ENCODE results near the gene CNTLN.
"Not testable (repeated sequence)": the region's sequence is repeated elsewhere in the genome, so short reads cannot be mapped to it uniquely, and the experiment has no call there.

Gene CNTLN

DNA sequence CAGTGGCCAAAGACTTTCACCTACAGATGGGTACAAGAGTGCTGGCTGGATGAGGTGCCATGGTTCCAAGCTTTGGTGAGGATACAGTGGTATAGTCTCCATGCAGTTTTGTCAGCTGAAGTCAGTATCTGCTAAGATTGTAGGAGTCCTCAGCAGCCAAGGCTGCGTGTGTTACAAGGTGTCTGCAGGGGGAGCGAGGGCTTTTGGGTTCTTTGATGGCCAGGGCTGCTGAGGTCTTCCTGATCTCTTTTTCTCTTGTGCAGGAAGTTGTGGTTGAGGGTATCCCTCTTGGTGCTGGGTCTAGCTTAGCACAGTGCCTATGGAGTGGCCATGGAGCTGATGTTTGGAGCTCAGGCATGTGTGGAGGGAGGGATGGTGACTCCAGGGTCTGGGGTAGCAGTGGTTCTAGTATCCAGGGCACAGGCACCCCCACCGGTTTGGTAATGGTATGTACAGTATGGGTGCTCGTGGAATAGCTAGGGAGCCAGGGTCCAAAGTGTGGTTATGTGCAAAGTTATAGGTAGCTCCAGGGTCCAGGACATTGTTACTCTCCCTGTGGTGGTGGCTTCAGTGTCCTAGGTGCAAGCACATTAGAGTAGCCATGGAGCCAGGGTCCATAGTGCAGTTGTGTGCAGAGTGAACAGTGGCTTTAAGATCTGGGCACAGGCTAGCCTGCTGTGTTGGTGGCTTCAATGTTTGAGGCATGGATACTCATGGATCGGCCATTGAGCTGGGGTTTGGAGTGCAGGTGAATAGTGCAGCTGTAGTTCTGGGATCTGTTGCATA is 36.7 kb downstream of the CNTLN start:
- H2AFZ ChIP-seq: no peak overlapping the region
- H3K4me1 ChIP-seq: no peaks in the 10 kb centered on the region
- no peak overlapping the region for H3K9ac ChIP-seq
- no peak overlapping the region for H3K4me2 ChIP-seq (ENCODE audit: low read length)
- H3K9me3 ChIP-seq (ENCODE audit: control insufficient read depth, low read length): no peaks in the 10 kb centered on the region
- no peaks in the 10 kb centered on the region for H3K27me3 ChIP-seq (ENCODE audit: control insufficient read depth, insufficient read depth, low read length)
- no peak overlapping the region for H3K27ac ChIP-seq
- no peaks in the 10 kb centered on the region for H3K36me3 ChIP-seq (ENCODE audit: control insufficient read depth, insufficient read depth, low read length)
- no peak overlapping the region for H3K4me3 ChIP-seq (ENCODE audit: low read depth, low read length)
- TF ChIP-seq, protein P1, sequence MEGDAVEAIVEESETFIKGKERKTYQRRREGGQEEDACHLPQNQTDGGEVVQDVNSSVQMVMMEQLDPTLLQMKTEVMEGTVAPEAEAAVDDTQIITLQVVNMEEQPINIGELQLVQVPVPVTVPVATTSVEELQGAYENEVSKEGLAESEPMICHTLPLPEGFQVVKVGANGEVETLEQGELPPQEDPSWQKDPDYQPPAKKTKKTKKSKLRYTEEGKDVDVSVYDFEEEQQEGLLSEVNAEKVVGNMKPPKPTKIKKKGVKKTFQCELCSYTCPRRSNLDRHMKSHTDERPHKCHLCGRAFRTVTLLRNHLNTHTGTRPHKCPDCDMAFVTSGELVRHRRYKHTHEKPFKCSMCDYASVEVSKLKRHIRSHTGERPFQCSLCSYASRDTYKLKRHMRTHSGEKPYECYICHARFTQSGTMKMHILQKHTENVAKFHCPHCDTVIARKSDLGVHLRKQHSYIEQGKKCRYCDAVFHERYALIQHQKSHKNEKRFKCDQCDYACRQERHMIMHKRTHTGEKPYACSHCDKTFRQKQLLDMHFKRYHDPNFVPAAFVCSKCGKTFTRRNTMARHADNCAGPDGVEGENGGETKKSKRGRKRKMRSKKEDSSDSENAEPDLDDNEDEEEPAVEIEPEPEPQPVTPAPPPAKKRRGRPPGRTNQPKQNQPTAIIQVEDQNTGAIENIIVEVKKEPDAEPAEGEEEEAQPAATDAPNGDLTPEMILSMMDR (IDR thresholded peaks at IDR 0.05): no peak
- H3K79me2 ChIP-seq: no peaks in the 10 kb centered on the region

DNA sequence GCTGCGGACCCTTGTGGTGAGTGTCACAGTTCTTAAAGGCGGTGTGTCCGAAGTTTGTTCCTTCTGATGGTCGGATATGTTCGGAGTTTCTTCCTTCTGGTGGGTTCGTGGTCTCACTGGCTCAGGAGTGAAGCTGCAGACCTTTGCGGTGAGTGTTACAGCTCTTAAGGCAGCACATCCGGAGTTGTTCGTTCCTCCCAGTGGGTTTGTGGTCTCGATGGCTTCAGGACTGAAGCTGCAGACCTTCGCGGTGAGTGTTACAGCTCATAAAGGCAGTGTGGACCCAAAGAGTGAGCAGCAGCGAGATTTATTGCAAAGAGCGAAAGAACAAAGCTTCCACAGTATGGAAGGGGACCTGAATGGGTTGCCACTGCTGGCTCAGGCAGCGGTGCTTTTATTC is 42.7 kb downstream of the CNTLN start:
- not testable (repeated sequence) for H3K27ac ChIP-seq; H3K4me1 ChIP-seq; H3K36me3 ChIP-seq (ENCODE audit: control insufficient read depth, insufficient read depth, low read length); H3K4me3 ChIP-seq (ENCODE audit: low read depth, low read length); H2AFZ ChIP-seq; H3K27me3 ChIP-seq (ENCODE audit: control insufficient read depth, insufficient read depth, low read length); H3K9ac ChIP-seq; H3K9me3 ChIP-seq (ENCODE audit: control insufficient read depth, low read length); H3K4me2 ChIP-seq (ENCODE audit: low read length); H3K79me2 ChIP-seq

DNA sequence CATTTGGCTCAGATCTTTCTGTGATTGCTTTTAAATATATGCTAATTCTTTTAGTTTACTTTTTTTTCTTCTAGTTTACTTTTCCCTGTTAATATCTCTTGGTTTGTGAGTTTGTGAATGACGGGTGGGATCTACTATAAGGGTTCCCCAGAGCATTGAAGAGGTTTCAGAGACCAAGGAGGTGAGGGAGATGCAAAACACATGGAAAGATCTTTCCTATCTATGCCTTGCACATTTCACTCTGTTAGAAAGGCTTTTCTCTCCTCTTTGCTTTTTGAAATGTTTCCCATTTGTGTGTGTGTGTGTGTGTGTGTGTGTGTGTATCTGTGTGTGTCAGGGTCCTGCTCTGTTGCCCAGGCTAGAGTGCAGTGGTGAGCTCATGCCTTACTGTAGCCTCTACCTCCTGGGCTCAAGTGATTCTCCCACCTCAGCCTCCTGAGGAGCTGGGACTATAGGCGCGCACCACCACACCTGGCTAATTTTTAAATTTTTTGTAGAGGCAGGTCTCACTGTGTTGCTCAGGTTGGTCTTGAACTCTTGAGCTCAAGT is 50.7 kb downstream of the CNTLN start:
- no peak overlapping the region for H3K27ac ChIP-seq
- TF ChIP-seq, protein P1 (IDR thresholded peaks at IDR 0.05): no peak
- H3K4me1 ChIP-seq: no peaks in the 10 kb centered on the region
- H3K79me2 ChIP-seq: no peaks in the 10 kb centered on the region
- no peak overlapping the region for H3K9ac ChIP-seq
- H3K36me3 ChIP-seq (ENCODE audit: control insufficient read depth, insufficient read depth, low read length): no peaks in the 10 kb centered on the region
- H3K27me3 ChIP-seq (ENCODE audit: control insufficient read depth, insufficient read depth, low read length): no peaks in the 10 kb centered on the region
- no peak overlapping the region for H2AFZ ChIP-seq
- H3K9me3 ChIP-seq (ENCODE audit: control insufficient read depth, low read length): no peaks in the 10 kb centered on the region
- no peak overlapping the region for H3K4me2 ChIP-seq (ENCODE audit: low read length)
- H3K4me3 ChIP-seq (ENCODE audit: low read depth, low read length): no peak overlapping the region

DNA sequence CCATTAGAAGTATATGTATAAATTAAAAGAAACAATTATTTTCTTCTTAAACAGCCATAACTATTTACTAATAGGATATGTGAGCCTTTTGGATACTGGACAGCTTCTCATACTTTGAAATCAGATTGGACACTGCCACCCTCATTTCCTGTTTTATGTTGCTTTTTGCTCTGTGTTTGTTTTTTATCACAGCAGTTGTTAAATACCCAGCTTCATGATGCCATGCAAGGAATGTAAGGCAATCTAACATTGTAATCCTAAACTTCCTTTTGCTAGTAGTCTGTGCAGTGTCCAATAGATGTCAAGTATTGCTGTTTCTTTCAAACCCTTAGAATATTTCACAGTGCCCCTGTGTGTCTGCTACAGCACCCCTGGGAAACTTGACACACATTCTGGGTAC is 56.2 kb downstream of the CNTLN start:
- Histone ChIP-seq H3K4me1 (no peaks in the 10 kb centered on the region), H3K4me3 (ENCODE audit: low read depth, low read length) (no peak overlapping the region), H3K9ac (no peak overlapping the region), H3K36me3 (ENCODE audit: control insufficient read depth, insufficient read depth, low read length) (no peaks in the 10 kb centered on the region), H2AFZ (no peak overlapping the region), H3K79me2 (no peaks in the 10 kb centered on the region), H3K27me3 (ENCODE audit: control insufficient read depth, insufficient read depth, low read length) (no peaks in the 10 kb centered on the region), H3K4me2 (ENCODE audit: low read length) (no peak overlapping the region), H3K27ac (no peak overlapping the region), H3K9me3 (ENCODE audit: control insufficient read depth, low read length) (no peaks in the 10 kb centered on the region)
- TF ChIP-seq, protein P1 (IDR thresholded peaks at IDR 0.05): no peak

DNA sequence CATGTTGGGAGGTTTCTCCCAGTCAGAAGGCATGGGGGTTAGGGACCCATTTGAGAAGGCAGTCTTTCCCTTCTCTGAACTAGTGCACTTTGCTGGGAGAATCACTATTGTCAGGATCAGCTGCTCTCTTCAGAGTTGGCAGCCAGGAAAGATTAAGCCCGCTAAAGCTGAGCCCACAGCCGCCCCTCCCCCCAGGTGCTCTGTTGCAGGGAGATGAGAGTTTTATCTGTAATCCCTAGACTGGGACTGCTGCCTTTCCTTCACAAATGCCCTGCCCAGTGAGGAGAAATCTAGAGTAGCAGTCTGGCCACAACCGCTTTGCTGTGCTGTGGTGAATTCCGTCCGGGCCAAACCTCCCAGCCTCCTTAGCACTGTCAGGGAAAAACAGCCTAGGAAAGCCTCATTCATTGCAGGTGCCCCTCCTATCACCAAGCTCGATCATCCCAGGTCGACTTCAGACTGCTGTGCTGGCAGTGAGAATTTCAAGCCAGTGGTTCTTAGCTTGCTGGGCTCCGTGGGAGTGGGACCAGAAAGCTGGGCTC is 69.8 kb downstream of the CNTLN start:
- Histone ChIP-seq H3K4me2 (ENCODE audit: low read length) (no peak overlapping the region), H3K9me3 (ENCODE audit: control insufficient read depth, low read length) (no peaks in the 10 kb centered on the region), H3K79me2 (peaks cover 4% of the 10 kb centered on the region), H3K36me3 (ENCODE audit: control insufficient read depth, insufficient read depth, low read length) (no peaks in the 10 kb centered on the region), H3K27ac (no peak overlapping the region), H3K4me1 (no peaks in the 10 kb centered on the region), H3K27me3 (ENCODE audit: control insufficient read depth, insufficient read depth, low read length) (no peaks in the 10 kb centered on the region), H2AFZ (no peak overlapping the region), H3K9ac (no peak overlapping the region), H3K4me3 (ENCODE audit: low read depth, low read length) (no peak overlapping the region)
- TF ChIP-seq, protein P1 (IDR thresholded peaks at IDR 0.05): no peak
